GM23248 (cell line): ENCODE results near the gene MB21D2. TPM values are rescaled to one million over a fixed set of nuclear protein-coding genes. Genes with fewer than 3 reads are reported as not detected.

Experiments used
- DNase-seq: peaks from one replicate; pipeline ENCODE4 v3.0.0-alpha.2; 2015
- H2AFZ ChIP-seq: fragments of 200-600 bp; sonication (generic); 2 replicates; pipeline ENCODE4 v1.6.1; 2016; ENCODE audit warnings: antibody characterized with exemption
- H3F3A ChIP-seq: fragments of 200-600 bp; sonication (generic); 2 replicates; pipeline ENCODE4 v1.6.1; 2016; ENCODE audit warnings: mild to moderate bottlenecking, antibody characterized with exemption, mixed run types; ENCODE audit not compliant: insufficient read depth
- H3K27ac ChIP-seq: fragments of 200-600 bp; sonication (generic); 2 replicates; pipeline ENCODE4 v1.5.1; 2016; ENCODE audit warnings: mild to moderate bottlenecking
- H3K27me3 ChIP-seq: fragments of 200-600 bp; sonication (generic); replicated peaks from 2 replicates; pipeline ENCODE4 v1.6.1; 2016; ENCODE audit warnings: mild to moderate bottlenecking; ENCODE audit not compliant: insufficient read depth
- H3K36me3 ChIP-seq: fragments of 200-600 bp; sonication (generic); 2 replicates; pipeline ENCODE4 v1.6.1; 2016; ENCODE audit warnings: low read depth, mild to moderate bottlenecking
- H3K4me1 ChIP-seq: fragments of 200-600 bp; sonication (generic); 2 replicates; pipeline ENCODE4 v1.6.1; 2016; ENCODE audit warnings: mild to moderate bottlenecking; ENCODE audit not compliant: insufficient read depth
- H3K4me2 ChIP-seq: fragments of 200-600 bp; sonication (generic); one replicate; pipeline ENCODE4 v1.6.1; 2016; ENCODE audit warnings: mild to moderate bottlenecking; ENCODE audit not compliant: unreplicated experiment
- H3K4me3 ChIP-seq: fragments of 200-600 bp; sonication (generic); 2 replicates; pipeline ENCODE4 v1.5.1; 2016; ENCODE audit warnings: mild to moderate bottlenecking
- H3K79me2 ChIP-seq: fragments of 200-600 bp; sonication (generic); 2 replicates; pipeline ENCODE4 v1.6.1; 2016; ENCODE audit warnings: mild to moderate bottlenecking; ENCODE audit not compliant: insufficient read depth
- H3K9ac ChIP-seq: fragments of 200-600 bp; sonication (generic); 2 replicates; pipeline ENCODE4 v1.6.1; 2016; ENCODE audit warnings: mild to moderate bottlenecking
- H3K9me2 ChIP-seq: fragments of 200-600 bp; sonication (generic); 2 replicates; pipeline ENCODE4 v1.6.1; 2016; ENCODE audit warnings: mixed run types, mild to moderate bottlenecking, moderate library complexity; ENCODE audit not compliant: insufficient read depth
- H3K9me3 ChIP-seq: fragments of 200-600 bp; sonication (generic); one replicate; pipeline ENCODE4 v1.6.1; 2017; ENCODE audit warnings: low read depth
- H4K20me1 ChIP-seq: fragments of 200-600 bp; sonication (generic); 2 replicates; pipeline ENCODE4 v1.6.0; 2016; ENCODE audit not compliant: insufficient read depth
- EZH2 ChIP-seq: fragments of 200-600 bp; sonication (generic); IDR thresholded peaks from 2 replicates; pipeline ENCODE4 v1.6.1; 2018; ENCODE audit warnings: antibody characterized with exemption, mild to moderate bottlenecking; ENCODE audit not compliant: insufficient read depth, poor library complexity, severe bottlenecking
- EZH2phosphoT487 ChIP-seq: fragments of 200-600 bp; sonication (generic); IDR thresholded peaks from 2 replicates; pipeline ENCODE4 v1.6.1; 2018; ENCODE audit warnings: antibody characterized with exemption, moderate library complexity, mild to moderate bottlenecking, low read depth; ENCODE audit not compliant: insufficient read depth
- WGBS, 2 experiments: methylation state at CpG; one replicate each; pipeline ENCODE4 v1.1.6; 2015 to 2017; ENCODE audit warnings: low lambda C conversion rate in 2 of 2, low coverage in 1 of 2; ENCODE audit errors: missing lambda C conversion rate in 2 of 2; 5-methylcytosine and 5-hydroxymethylcytosine counted together
- in situ Hi-C: fragments of 300-500 bp; cut with MboI; formaldehyde crosslinking; loops from 2 replicates; pipeline ENCODE4 v1.15.0; 2020
- polyA plus RNA-seq: library from polyadenylated mRNA; unstranded; fragments of >200 nt; fragmentation: Nextera tagmentation; extraction: Ambion mirVana; gene quantifications from 2 replicates; pipeline ENCODE4 v1.2.1, GENCODE V29; 2016
- total RNA-seq: library from RNA; depleted of rRNA; stranded (reverse); fragments of >200 nt; shearing (Covaris generic); gene quantifications from 2 replicates; pipeline ENCODE4 v1.2.3, GENCODE V29; 2014

The MB21D2 gene
- total and polyA plus RNA-seq, 2 experiments from 2014 or later: 10.9 to 26.4 TPM

DNA sequence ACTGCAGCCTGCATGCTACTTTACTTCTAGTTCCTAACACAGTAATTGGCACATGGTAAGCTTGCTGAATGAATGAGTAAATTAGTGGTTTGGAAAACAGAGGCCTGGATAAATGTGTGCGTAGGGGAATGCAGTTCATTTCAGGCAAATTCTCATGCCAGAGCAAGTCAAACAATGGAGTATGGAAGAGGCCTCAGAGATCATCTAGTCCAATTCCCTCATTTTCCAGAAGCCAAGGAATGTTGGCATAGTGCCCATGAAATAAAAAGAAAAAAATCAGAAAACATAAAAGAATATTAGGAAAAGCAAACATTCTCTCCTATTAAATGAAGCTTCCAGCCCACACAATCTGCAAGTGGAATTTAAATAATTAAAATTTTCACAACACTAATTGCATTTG is 92.4 kb downstream of the MB21D2 start:
- Histone ChIP-seq H3K9me3 (no peaks in the 10 kb centered on the region), H3K9ac (no peak overlapping the region), H3K79me2 (peaks cover 96% of the 10 kb centered on the region), H2AFZ (no peak overlapping the region), H3K27me3 (no peaks in the 10 kb centered on the region), H3K36me3 (no peaks in the 10 kb centered on the region), H3K4me3 (no peak overlapping the region), H3F3A (peaks cover 14% of the 10 kb centered on the region), H3K27ac (no peak overlapping the region), H3K9me2 (0 out of 2 replicates have a peak, but pooled peaks cover 5% of the 10 kb centered on the region), H4K20me1 (no peaks in the 10 kb centered on the region), H3K4me2 (no peak overlapping the region), H3K4me1 (peaks cover 13% of the 10 kb centered on the region)
- DNase-seq: no peak
- TF ChIP-seq EZH2phosphoT487 (no peak), EZH2 (no peak)
- WGBS, 2 experiments: 94 to 96% methylated on average over 1 of the region's 1 CpG
- in situ Hi-C loops: no loop called here

GRCh38 chr3:192824313-192824712 is 93.3 kb downstream of the MB21D2 start:
- in situ Hi-C loops: loop anchor here (25.0 kb wide), 2 partner anchors 638 to 738 kb away; partner anchors contain the start of gene ATP13A4

GRCh38 chr3:192821161-192821560 is 96.5 kb downstream of the MB21D2 start:
- peaks cover 41% of the 10 kb centered on the region for H3K4me1 ChIP-seq
- DNase-seq: no peak
- no peak overlapping the region for H3K9ac ChIP-seq
- TF ChIP-seq EZH2: no peak
- TF ChIP-seq EZH2phosphoT487: no peak
- H3K36me3 ChIP-seq: no peaks in the 10 kb centered on the region
- H3K27me3 ChIP-seq: no peaks in the 10 kb centered on the region
- in situ Hi-C loops: loop anchor here (25.0 kb wide), 2 partner anchors 641 to 741 kb away; partner anchors contain the start of gene ATP13A4
- H3K27ac ChIP-seq: no peak overlapping the region
- no peak overlapping the region for H3K4me3 ChIP-seq
- no peaks in the 10 kb centered on the region for H3K9me3 ChIP-seq
- H3K4me2 ChIP-seq: no peak overlapping the region
- peaks cover 33% of the 10 kb centered on the region for H3F3A ChIP-seq
- no peak overlapping the region for H2AFZ ChIP-seq
- 97 to 100% methylated on average over 2 of the region's 2 CpGs for WGBS, 2 experiments
- no peaks in the 10 kb centered on the region for H4K20me1 ChIP-seq
- peaks cover 80% of the 10 kb centered on the region for H3K79me2 ChIP-seq
- H3K9me2 ChIP-seq: 0 out of 2 replicates have a peak, but pooled peaks cover 5% of the 10 kb centered on the region

More at GRCh38 chr3:192824313-192824712, 93.3 kb downstream of the MB21D2 start:
- no peaks in the 10 kb centered on the region for H3K27me3 ChIP-seq
- H3K9me3 ChIP-seq: no peaks in the 10 kb centered on the region
- 97 to 99% methylated on average over 2 of the region's 2 CpGs for WGBS, 2 experiments
- no peak overlapping the region for H2AFZ ChIP-seq
- peaks cover 12% of the 10 kb centered on the region for H3F3A ChIP-seq
- H3K27ac ChIP-seq: no peak overlapping the region
- H3K4me1 ChIP-seq: peaks cover 10% of the 10 kb centered on the region
- peaks cover 97% of the 10 kb centered on the region for H3K79me2 ChIP-seq
- TF ChIP-seq EZH2 (no peak), EZH2phosphoT487 (no peak)
- H3K4me2 ChIP-seq: no peak overlapping the region
- H4K20me1 ChIP-seq: no peaks in the 10 kb centered on the region
- no peak for DNase-seq
- no peaks in the 10 kb centered on the region for H3K36me3 ChIP-seq
- H3K9me2 ChIP-seq: 0 out of 2 replicates have a peak, but pooled peaks cover 5% of the 10 kb centered on the region
- H3K4me3 ChIP-seq: no peak overlapping the region
- H3K9ac ChIP-seq: no peak overlapping the region

GRCh38 chr3:192820161-192820560 is 97.5 kb downstream of the MB21D2 start:
- in situ Hi-C loops: loop anchor here (25.0 kb wide), 2 partner anchors 642 to 742 kb away; partner anchors contain the start of gene ATP13A4
- H3K4me2 ChIP-seq: no peak overlapping the region
- H3K4me1 ChIP-seq: peaks cover 37% of the 10 kb centered on the region
- no peaks in the 10 kb centered on the region for H4K20me1 ChIP-seq
- whole genome bisulfite sequencing, 2 experiments: 99 to 100% methylated on average over 5 of the region's 5 CpGs
- TF ChIP-seq EZH2phosphoT487 (no peak), EZH2 (no peak)
- no peak overlapping the region for H2AFZ ChIP-seq
- H3K79me2 ChIP-seq: peaks cover 80% of the 10 kb centered on the region
- H3K9me3 ChIP-seq: no peaks in the 10 kb centered on the region
- DNase-seq: no peak
- no peaks in the 10 kb centered on the region for H3K27me3 ChIP-seq
- no peak overlapping the region for H3K4me3 ChIP-seq
- no peak overlapping the region for H3K9ac ChIP-seq
- H3K36me3 ChIP-seq: no peaks in the 10 kb centered on the region
- H3F3A ChIP-seq: peaks cover 33% of the 10 kb centered on the region
- H3K27ac ChIP-seq: no peak overlapping the region
- H3K9me2 ChIP-seq: 0 out of 2 replicates have a peak, but pooled peaks cover 3% of the 10 kb centered on the region
